HepG2 (cell line): ENCODE measurements around the gene SPAG7. TPM values are rescaled to one million over a fixed set of nuclear protein-coding genes. Genes with fewer than 3 reads are reported as not detected.

Experiments
- ARNT ChIP-seq: fragments of 450-650 bp; IDR thresholded peaks from 2 replicates; pipeline ENCODE4 v1.6.1; 2017
- CC2D1A ChIP-seq: sonication (generic); formaldehyde crosslinking; IDR thresholded peaks from 2 replicates; pipeline ENCODE4 v1.8.1; 2023; ENCODE audit warnings: mild to moderate bottlenecking, missing genetic modification reagents
- EHMT2 ChIP-seq: fragments of 200-600 bp; sonication (generic); IDR thresholded peaks from 2 replicates; pipeline ENCODE4 v1.7.0; 2017; ENCODE audit warnings: antibody characterized with exemption, low read depth, low read length, borderline replicate concordance
- EP300 ChIP-seq, 3 experiments: sonication (generic) in 1 of 3; formaldehyde crosslinking in 1 of 3; IDR thresholded peaks; 2 replicates each; pipeline versions ENCODE4 v1.5.1 to v1.6.1; 2011 to 2020; ENCODE audit warnings: low read depth in 2 of 3, low read length in 2 of 3, borderline replicate concordance in 1 of 3, improper control_type of control experiment in 1 of 3, mild to moderate bottlenecking in 1 of 3, missing genetic modification reagents in 1 of 3, moderate library complexity in 1 of 3
- HOXA3 ChIP-seq: sonication (generic); formaldehyde crosslinking; IDR thresholded peaks from 2 replicates; pipeline ENCODE4 v1.5.0; 2020; ENCODE audit warnings: missing genetic modification reagents
- NONO ChIP-seq, 2 experiments: fragments of 450-650 bp in 1 of 2; sonication (generic) in 1 of 2; formaldehyde crosslinking in 1 of 2; IDR thresholded peaks in 1 of 2; conservative IDR thresholded peaks in 1 of 2; 2 replicates each; pipeline versions ENCODE4 v1.6.1 to v1.8.0; 2017 to 2022; ENCODE audit warnings: mild to moderate bottlenecking in 1 of 2, missing genetic modification reagents in 1 of 2, moderate library complexity in 1 of 2
- REL ChIP-seq: sonication (generic); formaldehyde crosslinking; conservative IDR thresholded peaks from 2 replicates; pipeline ENCODE4 v1.8.0; 2022; ENCODE audit warnings: mild to moderate bottlenecking, missing genetic modification reagents, moderate library complexity
- RFX5 ChIP-seq: IDR thresholded peaks from 2 replicates; pipeline ENCODE4 v1.6.1; 2011; ENCODE audit warnings: low read depth, low read length, improper control_type of control experiment
- SIX4 ChIP-seq: sonication (generic); formaldehyde crosslinking; IDR thresholded peaks from 2 replicates; pipeline ENCODE4 v1.4.0; 2020; ENCODE audit warnings: missing genetic modification reagents
- SKI ChIP-seq: fragments of 450-650 bp; IDR thresholded peaks from one replicate; pipeline ENCODE4 v1.6.1; 2018; ENCODE audit warnings: mild to moderate bottlenecking; ENCODE audit not compliant: partially characterized antibody
- SP4 ChIP-seq: sonication (generic); formaldehyde crosslinking; IDR thresholded peaks from 2 replicates; pipeline ENCODE4 v1.8.1; 2023; ENCODE audit warnings: mild to moderate bottlenecking, missing genetic modification reagents
- SPEN ChIP-seq: sonication (generic); formaldehyde crosslinking; IDR thresholded peaks from 2 replicates; pipeline ENCODE4 v1.5.1; 2020; ENCODE audit warnings: low read depth, mild to moderate bottlenecking, missing genetic modification reagents
- SSRP1 ChIP-seq: IDR thresholded peaks from 2 replicates; pipeline ENCODE4 v1.6.1; 2016; ENCODE audit warnings: control low read depth
- TEAD3 ChIP-seq: optimal IDR thresholded peaks from 2 replicates; pipeline ENCODE3; 2016; ENCODE audit warnings: borderline replicate concordance
- TRIM22 ChIP-seq: fragments of 450-650 bp; IDR thresholded peaks from 2 replicates; pipeline ENCODE4 v1.6.1; 2017
- WIZ ChIP-seq: sonication (generic); formaldehyde crosslinking; IDR thresholded peaks from 2 replicates; pipeline ENCODE4 v1.5.1; 2020; ENCODE audit warnings: mild to moderate bottlenecking, missing genetic modification reagents
- YEATS2 ChIP-seq: sonication (generic); formaldehyde crosslinking; IDR thresholded peaks from 2 replicates; pipeline ENCODE4 v1.4.0; 2020; ENCODE audit warnings: missing genetic modification reagents, borderline replicate concordance
- ZBTB20 ChIP-seq: sonication (generic); formaldehyde crosslinking; IDR thresholded peaks from 2 replicates; pipeline ENCODE4 v1.8.1; 2023; ENCODE audit warnings: missing genetic modification reagents, low read depth, mild to moderate bottlenecking, borderline replicate concordance
- ZBTB42 ChIP-seq: sonication (generic); formaldehyde crosslinking; IDR thresholded peaks from 2 replicates; pipeline ENCODE4 v1.5.0; 2020; ENCODE audit warnings: mild to moderate bottlenecking, missing genetic modification reagents
- ZBTB46 ChIP-seq: sonication (generic); formaldehyde crosslinking; IDR thresholded peaks from 2 replicates; pipeline ENCODE4 v1.4.0; 2020; ENCODE audit warnings: mild to moderate bottlenecking, missing genetic modification reagents, borderline replicate concordance
- ZNF598 ChIP-seq: sonication (generic); formaldehyde crosslinking; IDR thresholded peaks from 2 replicates; pipeline ENCODE4 v1.5.1; 2020; ENCODE audit warnings: mild to moderate bottlenecking, missing genetic modification reagents, borderline replicate concordance
- ZNF777 ChIP-seq: sonication (generic); formaldehyde crosslinking; IDR thresholded peaks from 2 replicates; pipeline ENCODE4 v1.4.0; 2020; ENCODE audit warnings: missing genetic modification reagents
- polyA plus RNA-seq, 8 experiments: library from polyadenylated mRNA; depleted of rRNA in 3 of 8; stranded (reverse) in 7 of 8; unstranded in 1 of 8; fragments of >200 nt; fragmentation: Illumina TruSeq in 4 of 8; extraction: Trizol in 4 of 8; gene quantifications; 2 replicates each; pipeline versions ENCODE4 v1.2.1 to v1.2.3, GENCODE V29; 2011 to 2016; ENCODE audit warnings: low read depth in 4 of 8, missing spikeins in 1 of 8, mixed read lengths in 1 of 8; ENCODE audit not compliant: insufficient read depth in 1 of 8
- total RNA-seq, 5 experiments: library from RNA; depleted of rRNA; stranded (reverse); fragments of >200 nt; fragmentation: Illumina TruSeq; extraction: Trizol; gene quantifications; 2 replicates each; pipeline ENCODE4 v1.2.3, GENCODE V29; 2016; ENCODE audit warnings: low read depth in 1 of 5
- TF ChIP-seq, protein P1 (sequence below): sonication (generic); formaldehyde crosslinking; IDR thresholded peaks from 2 replicates; pipeline ENCODE4 v1.8.1; 2023; ENCODE audit warnings: mild to moderate bottlenecking, inconsistent platforms, moderate library complexity, missing genetic modification reagents, borderline replicate concordance
- TF ChIP-seq, protein P2 (sequence below): sonication (generic); formaldehyde crosslinking; IDR thresholded peaks from 2 replicates; pipeline ENCODE4 v1.4.0; 2020; ENCODE audit warnings: mild to moderate bottlenecking, missing genetic modification reagents
- TF ChIP-seq, protein P3 (sequence below): sonication (generic); formaldehyde crosslinking; conservative IDR thresholded peaks from 2 replicates; pipeline ENCODE4 v1.8.1; 2023; ENCODE audit warnings: missing genetic modification reagents

The SPAG7 gene
- total and polyA plus RNA-seq, 2 of the 13 experiments (the other 11 are each of a cell fraction or from before 2014, with no cell fraction given) = 51.0 to 59.0 TPM

DNA sequence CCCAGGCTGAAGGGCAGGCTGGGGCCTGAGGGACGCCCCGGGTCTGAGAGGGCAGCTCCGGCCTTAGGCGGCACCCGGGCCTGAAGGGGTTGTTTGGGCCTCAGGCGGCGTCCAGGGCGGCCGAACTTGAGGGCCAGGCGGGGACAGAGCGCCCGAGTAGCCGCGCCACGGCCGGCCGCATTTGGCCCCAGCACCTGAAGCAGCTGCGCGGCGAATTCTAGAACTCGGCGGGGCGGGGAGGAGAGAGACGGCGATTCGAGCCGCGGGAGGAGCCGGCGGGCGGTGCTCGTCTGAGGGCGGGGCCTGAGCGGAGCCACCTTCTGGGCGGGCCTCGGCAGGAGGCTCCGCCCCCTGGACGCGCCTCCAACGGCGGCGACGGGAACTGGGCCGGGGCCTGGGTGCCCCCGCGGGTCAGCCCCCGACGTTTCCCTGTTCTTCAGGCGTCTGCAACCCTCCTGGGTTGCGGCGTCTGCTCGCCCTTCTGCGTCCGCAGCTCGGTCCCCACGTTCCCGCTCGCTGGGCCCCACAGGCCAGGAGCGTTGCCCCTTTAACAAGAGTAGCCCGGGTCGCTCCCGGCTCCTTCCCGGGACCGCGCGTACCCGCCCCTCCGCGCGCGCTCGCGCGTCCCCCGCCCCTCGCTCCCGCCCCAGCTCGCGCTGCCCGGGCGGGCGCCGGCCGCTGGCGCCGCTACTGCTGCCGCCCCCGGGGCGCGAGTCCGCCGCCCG is 29.8 kb upstream of the SPAG7 start, which contains the start of the genes INCA1 and KIF1C (continued):
- TF ChIP-seq SSRP1 (CRISPR knock-in tag) (no peak), ZNF598 (CRISPR knock-in tag) (peak; percentile 29; the same call in 1 of the 2 replicates), EP300 (IDR thresholded peaks at IDR 0.05; ENCODE audit: low read depth in 2 of 2, low read length in 2 of 2) (no peak), EP300 (CRISPR knock-in tag; IDR thresholded peaks at IDR 0.05; ENCODE audit: borderline replicate concordance) (no peak), RFX5 (no peak), ZBTB46 (CRISPR knock-in tag) (no peak), WIZ (CRISPR knock-in tag) (no peak), CC2D1A (no peak), ZBTB20 (CRISPR knock-in tag) (no peak), ZBTB42 (CRISPR knock-in tag) (no peak), YEATS2 (CRISPR knock-in tag) (peak; percentile 35; the same call in 1 of the 2 replicates), TEAD3 (CRISPR knock-in tag) (no peak), TRIM22 (no peak), SKI (peak; percentile 49), SP4 (CRISPR knock-in tag) (peak; percentile 98), NONO (IDR thresholded peaks at IDR 0.05) (no peak), NONO (CRISPR knock-in tag; conservative IDR thresholded peaks at IDR 0.05) (no peak), HOXA3 (peak; percentile 33; the same call in 1 of the 2 replicates), EHMT2 (no peak), ARNT (no peak), REL (CRISPR knock-in tag) (no peak), SIX4 (CRISPR knock-in tag) (no peak), SPEN (no peak), ZNF777 (peak; percentile 85)
- TF ChIP-seq, protein P1, sequence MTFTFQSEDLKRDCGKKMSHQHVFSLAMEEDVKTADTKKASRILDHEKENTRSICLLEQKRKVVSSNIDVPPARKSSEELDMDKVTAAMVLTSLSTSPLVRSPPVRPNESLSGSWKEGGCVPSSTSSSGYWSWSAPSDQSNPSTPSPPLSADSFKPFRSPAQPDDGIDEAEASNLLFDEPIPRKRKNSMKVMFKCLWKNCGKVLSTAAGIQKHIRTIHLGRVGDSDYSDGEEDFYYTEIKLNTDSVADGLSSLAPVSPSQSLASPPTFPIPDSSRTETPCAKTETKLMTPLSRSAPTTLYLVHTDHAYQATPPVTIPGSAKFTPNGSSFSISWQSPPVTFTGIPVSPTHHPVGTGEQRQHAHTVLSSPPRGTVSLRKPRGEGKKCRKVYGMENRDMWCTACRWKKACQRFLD (CRISPR knock-in tag) = no peak
- TF ChIP-seq, protein P2, sequence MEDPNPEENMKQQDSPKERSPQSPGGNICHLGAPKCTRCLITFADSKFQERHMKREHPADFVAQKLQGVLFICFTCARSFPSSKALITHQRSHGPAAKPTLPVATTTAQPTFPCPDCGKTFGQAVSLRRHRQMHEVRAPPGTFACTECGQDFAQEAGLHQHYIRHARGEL (CRISPR knock-in tag) = no peak
- TF ChIP-seq, protein P3, sequence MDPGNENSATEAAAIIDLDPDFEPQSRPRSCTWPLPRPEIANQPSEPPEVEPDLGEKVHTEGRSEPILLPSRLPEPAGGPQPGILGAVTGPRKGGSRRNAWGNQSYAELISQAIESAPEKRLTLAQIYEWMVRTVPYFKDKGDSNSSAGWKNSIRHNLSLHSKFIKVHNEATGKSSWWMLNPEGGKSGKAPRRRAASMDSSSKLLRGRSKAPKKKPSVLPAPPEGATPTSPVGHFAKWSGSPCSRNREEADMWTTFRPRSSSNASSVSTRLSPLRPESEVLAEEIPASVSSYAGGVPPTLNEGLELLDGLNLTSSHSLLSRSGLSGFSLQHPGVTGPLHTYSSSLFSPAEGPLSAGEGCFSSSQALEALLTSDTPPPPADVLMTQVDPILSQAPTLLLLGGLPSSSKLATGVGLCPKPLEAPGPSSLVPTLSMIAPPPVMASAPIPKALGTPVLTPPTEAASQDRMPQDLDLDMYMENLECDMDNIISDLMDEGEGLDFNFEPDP (CRISPR knock-in tag) = no peak
